Measurements from ENCODE around the gene MRGPRF. TPM values are rescaled to one million over a fixed set of nuclear protein-coding genes. Genes with fewer than 3 reads are reported as not detected.

The MRGPRF gene
- total and polyA plus RNA-seq, 7 donors: 1.7 to 3.8 (median 2.7) TPM

GRCh38 chr11:69007975-69008381 is 5.1 kb downstream of the MRGPRF start:
- Histone ChIP-seq H3K4me3 (no peak overlapping the region), H3K9me3 (no peaks in the 10 kb centered on the region), H3K36me3 (ENCODE audit: insufficient read depth in 1 of 2, low read depth in 1 of 2) (no peaks in the 10 kb centered on the region), H3K4me1 (peaks cover 5% of the 10 kb centered on the region), H3K27me3 (ENCODE audit: insufficient read depth in 3 of 3, low read length in 2 of 3) (peaks cover 0 to 75% (median 16%) of the 10 kb centered on the region in 3 donors), H3K27ac (no peak overlapping the region)
- no peak for ATAC-seq
- DNase-seq: peak in 1 of 2 donors; percentile 36
- TF ChIP-seq CTCF (IDR thresholded peaks at IDR 0.05): no peak
- intact Hi-C loops (cut with DNase I): no loop called here
- WGBS, 3 donors: 59 to 65% (median 63%) methylated on average over 8 of the region's 8 CpGs

- DNase-seq (peak in 1 of 2 donors; percentile 28), ATAC-seq (no peak)
- 81 to 85% (median 83%) methylated on average over 12 of the region's 12 CpGs for WGBS, 3 donors
- Histone ChIP-seq H3K36me3 (ENCODE audit: insufficient read depth in 1 of 2, low read depth in 1 of 2) (no peaks in the 10 kb centered on the region), H3K4me1 (peaks cover 4% of the 10 kb centered on the region), H3K27me3 (ENCODE audit: insufficient read depth in 3 of 3, low read length in 2 of 3) (peaks cover 0 to 65% (median 19%) of the 10 kb centered on the region in 3 donors), H3K4me3 (no peak overlapping the region), H3K9me3 (no peaks in the 10 kb centered on the region), H3K27ac (no peak overlapping the region)
- intact Hi-C loops (cut with DNase I): no loop called here
- TF ChIP-seq CTCF (IDR thresholded peaks at IDR 0.05): no peak
These were observed 6.2 kb downstream of the MRGPRF start for GRCh38 chr11:69006816-69007215.

GRCh38 chr11:69005631-69006368 is 7.2 kb downstream of the MRGPRF start:
- Histone ChIP-seq H3K9me3 (no peaks in the 10 kb centered on the region), H3K36me3 (ENCODE audit: insufficient read depth in 1 of 2, low read depth in 1 of 2) (no peaks in the 10 kb centered on the region), H3K4me3 (no peak overlapping the region), H3K27ac (no peak overlapping the region), H3K4me1 (no peaks in the 10 kb centered on the region), H3K27me3 (ENCODE audit: insufficient read depth in 3 of 3, low read length in 2 of 3) (peaks cover 0 to 64% (median 16%) of the 10 kb centered on the region in 3 donors)
- no peak for ATAC-seq
- TF ChIP-seq CTCF (IDR thresholded peaks at IDR 0.05): no peak
- DNase-seq: peak in 1 of 2 donors; percentile 40
- intact Hi-C loops (cut with DNase I): no loop called here
- WGBS, 3 donors: 91 to 94% (median 91%) methylated on average over 48 of the region's 48 CpGs

- Histone ChIP-seq H3K4me3 (no peak overlapping the region), H3K27me3 (ENCODE audit: insufficient read depth in 3 of 3, low read length in 2 of 3) (peaks cover 0 to 64% (median 16%) of the 10 kb centered on the region in 3 donors), H3K9me3 (no peaks in the 10 kb centered on the region), H3K36me3 (ENCODE audit: insufficient read depth in 1 of 2, low read depth in 1 of 2) (no peaks in the 10 kb centered on the region), H3K4me1 (no peaks in the 10 kb centered on the region), H3K27ac (no peak overlapping the region)
- intact Hi-C loops (cut with DNase I): no loop called here
- DNase-seq (peak in 1 of 2 donors; percentile 48), ATAC-seq (no peak)
- 87 to 89% (median 89%) methylated on average over 27 of the region's 27 CpGs for WGBS, 3 donors
- no peak for TF ChIP-seq CTCF (IDR thresholded peaks at IDR 0.05)
These were observed 7.8 kb downstream of the MRGPRF start for GRCh38 chr11:69005183-69005630.

Measured in psoas muscle (tissue), 8 donors.